ENCODE data around the gene MTMR6. TPM values are rescaled to one million over a fixed set of nuclear protein-coding genes. Genes with fewer than 3 reads are reported as not detected.

MTMR6 gene
- total and polyA plus RNA-seq, 2 experiments from 2014 or later: 6.9 to 17.2 TPM

GRCh38 chr13:25310891-25311290, 23.6 kb upstream of the MTMR6 start:
- no peaks in the 10 kb centered on the region for H3K36me3 ChIP-seq (replicated peaks; ENCODE audit: insufficient read depth, low read depth)
- 98% methylated on average over 3 of the region's 3 CpGs for WGBS (ENCODE audit: low lambda C conversion rate, missing lambda C conversion rate)
- DNase-seq (ENCODE audit: low spot score): no peak
- H3K4me3 ChIP-seq: no peak overlapping the region
- H2AFZ ChIP-seq: no peak overlapping the region
- no peaks in the 10 kb centered on the region for H3K27me3 ChIP-seq
- peaks cover 10% of the 10 kb centered on the region for H4K20me1 ChIP-seq (ENCODE audit: insufficient read depth, poor library complexity, severe bottlenecking)
- peaks cover 48% of the 10 kb centered on the region for H3K79me2 ChIP-seq
- H3K27ac ChIP-seq: no peak overlapping the region
- H3K4me2 ChIP-seq: no peak overlapping the region
- no peaks in the 10 kb centered on the region for H3K9me2 ChIP-seq (replicated peaks; ENCODE audit: insufficient read depth)
- peaks cover 5% of the 10 kb centered on the region for H3K4me1 ChIP-seq (ENCODE audit: insufficient read depth)
- no peak for TF ChIP-seq CTCF (IDR thresholded peaks at IDR 0.05; ENCODE audit: poor library complexity)
- TF ChIP-seq EZH2 (IDR thresholded peaks at IDR 0.05; ENCODE audit: borderline replicate concordance): no peak
- TF ChIP-seq EZH2phosphoT487 (IDR thresholded peaks at IDR 0.05; ENCODE audit: low read depth, severe bottlenecking, unreplicated experiment): no peak
- no peaks in the 10 kb centered on the region for H3K9me3 ChIP-seq (ENCODE audit: low read depth)

- no peak overlapping the region for H2AFZ ChIP-seq
- no peaks in the 10 kb centered on the region for H3K9me3 ChIP-seq (ENCODE audit: low read depth)
- H3K4me2 ChIP-seq: peak overlapping the region; percentile 45
- H3K4me3 ChIP-seq: no peak overlapping the region
- H3K9me2 ChIP-seq (replicated peaks; ENCODE audit: insufficient read depth): no peaks in the 10 kb centered on the region
- peaks cover 29% of the 10 kb centered on the region for H4K20me1 ChIP-seq (ENCODE audit: insufficient read depth, poor library complexity, severe bottlenecking)
- H3K79me2 ChIP-seq: peaks cover 87% of the 10 kb centered on the region
- H3K4me1 ChIP-seq (ENCODE audit: insufficient read depth): peaks cover 18% of the 10 kb centered on the region
- no peak for DNase-seq (ENCODE audit: low spot score)
- no peaks in the 10 kb centered on the region for H3K36me3 ChIP-seq (replicated peaks; ENCODE audit: insufficient read depth, low read depth)
- WGBS (ENCODE audit: low lambda C conversion rate, missing lambda C conversion rate): 88% methylated on average over 7 of the region's 7 CpGs
- H3K27me3 ChIP-seq: no peaks in the 10 kb centered on the region
- TF ChIP-seq EZH2 (IDR thresholded peaks at IDR 0.05; ENCODE audit: borderline replicate concordance) (no peak), CTCF (IDR thresholded peaks at IDR 0.05; ENCODE audit: poor library complexity) (no peak), EZH2phosphoT487 (IDR thresholded peaks at IDR 0.05; ENCODE audit: low read depth, severe bottlenecking, unreplicated experiment) (no peak)
- H3K27ac ChIP-seq: no peak overlapping the region
Observed at GRCh38 chr13:25306671-25307464, 19.6 kb upstream of the MTMR6 start.

GRCh38 chr13:25302121-25302520, 14.8 kb upstream of the MTMR6 start:
- Histone ChIP-seq H3K79me2 (peaks cover 53% of the 10 kb centered on the region), H3K27me3 (peaks cover 18% of the 10 kb centered on the region)
- 8% methylated on average over 7 of the region's 7 CpGs for WGBS (ENCODE audit: low lambda C conversion rate, missing lambda C conversion rate)

More at GRCh38 chr13:25302121-25302520, 14.8 kb upstream of the MTMR6 start:
- Histone ChIP-seq H3K4me1 (ENCODE audit: insufficient read depth) (peaks cover 22% of the 10 kb centered on the region), H3K9me2 (replicated peaks; ENCODE audit: insufficient read depth) (no peaks in the 10 kb centered on the region), H3K4me3 (peak overlapping the region; percentile 61), H2AFZ (peak overlapping the region; percentile 36), H3K9me3 (ENCODE audit: low read depth) (no peaks in the 10 kb centered on the region), H3K4me2 (peak overlapping the region; percentile 79), H4K20me1 (ENCODE audit: insufficient read depth, poor library complexity, severe bottlenecking) (peaks cover 29% of the 10 kb centered on the region), H3K36me3 (replicated peaks; ENCODE audit: insufficient read depth, low read depth) (no peaks in the 10 kb centered on the region), H3K27ac (peak overlapping the region; percentile 95)
- TF ChIP-seq CTCF (IDR thresholded peaks at IDR 0.05; ENCODE audit: poor library complexity) (no peak), EZH2phosphoT487 (IDR thresholded peaks at IDR 0.05; ENCODE audit: low read depth, severe bottlenecking, unreplicated experiment) (no peak)
- DNase-seq (ENCODE audit: low spot score): no peak

All from hepatocyte (in vitro differentiated cells).